ENCODE results near the gene E2F8. TPM values are rescaled to one million over a fixed set of nuclear protein-coding genes. Genes with fewer than 3 reads are reported as not detected.

E2F8 gene
- total RNA-seq, 1 experiment from 2014 or later: 19.5 TPM

- BruUV-seq (replicated peaks): no TSS peak
- ChIA-PET POLR2A (ENCODE audit: low non-redundant PET) (no interaction called here), CTCF (no interaction called here)
- Histone ChIP-seq H3K27ac (ENCODE audit: low read depth, low read length, poor library complexity, severe bottlenecking) (no peak overlapping the region), H3K4me3 (ENCODE audit: low read depth, low read length, poor library complexity, severe bottlenecking) (no peak overlapping the region), H3K36me3 (ENCODE audit: insufficient read depth, low read length, poor library complexity, severe bottlenecking) (peaks cover 12% of the 10 kb centered on the region), H3K9me3 (ENCODE audit: low read depth, low read length, poor library complexity, severe bottlenecking) (no peaks in the 10 kb centered on the region), H3K4me1 (ENCODE audit: insufficient read depth, low read length, poor library complexity, severe bottlenecking) (peaks cover 11% of the 10 kb centered on the region), H3K27me3 (replicated peaks; ENCODE audit: insufficient read depth, low read depth, low read length, poor library complexity) (no peaks in the 10 kb centered on the region)
- intact Hi-C loops (cut with micrococcal nuclease; ENCODE audit: unreplicated experiment): no loop called here
- TF ChIP-seq EZH2 (IDR thresholded peaks at IDR 0.05; ENCODE audit: borderline replicate concordance, low read depth, low read length, poor library complexity, severe bottlenecking) (no peak), CTCF (conservative IDR thresholded peaks at IDR 0.05; ENCODE audit: low read depth, low read length) (no peak)
- DNase-seq (ENCODE audit: low spot score): no peak
These were observed 2.4 kb upstream of the E2F8 start for GRCh38 chr11:19243143-19243542.

GRCh38 chr11:19242179-19242932, 1.6 kb upstream of the E2F8 start:
- ChIA-PET POLR2A (ENCODE audit: low non-redundant PET) (no interaction called here), CTCF (no interaction called here)
- peaks cover 19% of the 10 kb centered on the region for H3K36me3 ChIP-seq (ENCODE audit: insufficient read depth, low read length, poor library complexity, severe bottlenecking)
- no peaks in the 10 kb centered on the region for H3K27me3 ChIP-seq (replicated peaks; ENCODE audit: insufficient read depth, low read depth, low read length, poor library complexity)
- DNase-seq (ENCODE audit: low spot score): no peak
- TF ChIP-seq EZH2 (IDR thresholded peaks at IDR 0.05; ENCODE audit: borderline replicate concordance, low read depth, low read length, poor library complexity, severe bottlenecking): no peak
- no peak for TF ChIP-seq CTCF (conservative IDR thresholded peaks at IDR 0.05; ENCODE audit: low read depth, low read length)
- H3K4me1 ChIP-seq (ENCODE audit: insufficient read depth, low read length, poor library complexity, severe bottlenecking): peaks cover 11% of the 10 kb centered on the region
- H3K27ac ChIP-seq (ENCODE audit: low read depth, low read length, poor library complexity, severe bottlenecking): no peak overlapping the region
- intact Hi-C loops (cut with micrococcal nuclease; ENCODE audit: unreplicated experiment): no loop called here
- no TSS peak for BruUV-seq (replicated peaks)
- H3K4me3 ChIP-seq (ENCODE audit: low read depth, low read length, poor library complexity, severe bottlenecking): peak overlapping the region; percentile 68
- no peaks in the 10 kb centered on the region for H3K9me3 ChIP-seq (ENCODE audit: low read depth, low read length, poor library complexity, severe bottlenecking)

GRCh38 chr11:19241260-19242178, 774 bp upstream of the E2F8 start:
- TF ChIP-seq EZH2 (IDR thresholded peaks at IDR 0.05; ENCODE audit: borderline replicate concordance, low read depth, low read length, poor library complexity, severe bottlenecking) (no peak), CTCF (conservative IDR thresholded peaks at IDR 0.05; ENCODE audit: low read depth, low read length) (no peak)
- H3K9me3 ChIP-seq (ENCODE audit: low read depth, low read length, poor library complexity, severe bottlenecking): no peaks in the 10 kb centered on the region
- peak overlapping the region; percentile 68 for H3K4me3 ChIP-seq (ENCODE audit: low read depth, low read length, poor library complexity, severe bottlenecking)
- H3K4me1 ChIP-seq (ENCODE audit: insufficient read depth, low read length, poor library complexity, severe bottlenecking): peaks cover 11% of the 10 kb centered on the region
- no peaks in the 10 kb centered on the region for H3K27me3 ChIP-seq (replicated peaks; ENCODE audit: insufficient read depth, low read depth, low read length, poor library complexity)
- H3K27ac ChIP-seq (ENCODE audit: low read depth, low read length, poor library complexity, severe bottlenecking): peak overlapping the region; percentile 85
- intact Hi-C loops (cut with micrococcal nuclease; ENCODE audit: unreplicated experiment): no loop called here
- ChIA-PET CTCF (no interaction called here), POLR2A (ENCODE audit: low non-redundant PET) (no interaction called here)
- H3K36me3 ChIP-seq (ENCODE audit: insufficient read depth, low read length, poor library complexity, severe bottlenecking): peaks cover 28% of the 10 kb centered on the region
- peak; percentile 63 for DNase-seq (ENCODE audit: low spot score)
- BruUV-seq (replicated peaks): no TSS peak

Data from A673 (cell line).